GM19035 (cell line): ENCODE measurements around the gene RPL10A.

Experiments used
- ATAC-seq: cut with Tn5 transposase; IDR thresholded peaks from one replicate; pipeline ENCODE4 v1.9.1; 2021; ENCODE audit not compliant: unreplicated experiment

The RPL10A gene

GRCh38 chr6:35490821-35491557, 22.8 kb downstream of the RPL10A start:
- ATAC-seq = no peak

GRCh38 chr6:35491558-35492257, 23.5 kb downstream of the RPL10A start:
- no peak for ATAC-seq

- no peak for ATAC-seq
Measured at GRCh38 chr6:35492258-35492973, 24.2 kb downstream of the RPL10A start.

GRCh38 chr6:35492974-35493284, 24.7 kb downstream of the RPL10A start:
- ATAC-seq = no peak

GRCh38 chr6:35493307-35493983, 25.2 kb downstream of the RPL10A start:
- no peak for ATAC-seq

GRCh38 chr6:35494161-35494563, 26.0 kb downstream of the RPL10A start:
- ATAC-seq = no peak

GRCh38 chr6:35495258-35496035, 27.2 kb downstream of the RPL10A start:
- no peak for ATAC-seq

- ATAC-seq = no peak
Measured at GRCh38 chr6:35496036-35496840, 28.0 kb downstream of the RPL10A start.

- peak; percentile 51 for ATAC-seq
Measured at GRCh38 chr6:35496841-35497570, 28.8 kb downstream of the RPL10A start, which contains the start of gene TEAD3. Gene TEAD3 (minus strand): TSS chr6:35497079.

GRCh38 chr6:35497571-35498421, 29.6 kb downstream of the RPL10A start:
- ATAC-seq = no peak

GRCh38 chr6:35498422-35499067, 30.3 kb downstream of the RPL10A start:
- ATAC-seq = no peak

GRCh38 chr6:35499372-35499771, 31.2 kb downstream of the RPL10A start:
- no peak for ATAC-seq

- no peak for ATAC-seq
Measured at GRCh38 chr6:35500782-35501181, 32.6 kb downstream of the RPL10A start.

GRCh38 chr6:35501784-35502183, 33.6 kb downstream of the RPL10A start:
- no peak for ATAC-seq

- no peak for ATAC-seq
Measured at GRCh38 chr6:35503534-35503933, 35.3 kb downstream of the RPL10A start.

GRCh38 chr6:35505999-35506412, 37.8 kb downstream of the RPL10A start:
- ATAC-seq = no peak

- no peak for ATAC-seq
Measured at GRCh38 chr6:35506536-35506935, 38.3 kb downstream of the RPL10A start.

- ATAC-seq = no peak
Measured at GRCh38 chr6:35507221-35507620, 39.0 kb downstream of the RPL10A start.
